ENCODE measurements around the gene MAFG.

The MAFG gene

GRCh38 chr17:81898029-81898866, 29.3 kb downstream of the MAFG start:
- peak; percentile 66 for DNase-seq (ENCODE audit: low read depth in 2 of 2)

GRCh38 chr17:81895400-81895799, 32.1 kb downstream of the MAFG start:
- DNase-seq (ENCODE audit: low read depth in 2 of 2), result no peak

GRCh38 chr17:81891303-81891552, 36.3 kb downstream of the MAFG start:
- no peak for DNase-seq (ENCODE audit: low read depth in 2 of 2)

- DNase-seq (ENCODE audit: low read depth in 2 of 2), result no peak
Observed at GRCh38 chr17:81890447-81891302, 36.9 kb downstream of the MAFG start.

- no peak for DNase-seq (ENCODE audit: low read depth in 2 of 2)
Observed at GRCh38 chr17:81889602-81890001, 37.9 kb downstream of the MAFG start.

GRCh38 chr17:81888988-81889595, 38.4 kb downstream of the MAFG start:
- DNase-seq (ENCODE audit: low read depth in 2 of 2), result no peak

GRCh38 chr17:81888105-81888987, 39.2 kb downstream of the MAFG start:
- no peak for DNase-seq (ENCODE audit: low read depth in 2 of 2)

- DNase-seq (ENCODE audit: low read depth in 2 of 2), result no peak
Observed at GRCh38 chr17:81885869-81886548, 41.5 kb downstream of the MAFG start.

GRCh38 chr17:81885454-81885853, 42.1 kb downstream of the MAFG start:
- no peak for DNase-seq (ENCODE audit: low read depth in 2 of 2)

- no peak for DNase-seq (ENCODE audit: low read depth in 2 of 2)
Observed at GRCh38 chr17:81884968-81885367, 42.6 kb downstream of the MAFG start.

- DNase-seq (ENCODE audit: low read depth in 2 of 2), result no peak
Observed at GRCh38 chr17:81884520-81884919, 43.0 kb downstream of the MAFG start.

GRCh38 chr17:81879121-81879520, 48.4 kb downstream of the MAFG start:
- DNase-seq (ENCODE audit: low read depth in 2 of 2), result no peak

GRCh38 chr17:81878294-81878693, 49.2 kb downstream of the MAFG start:
- DNase-seq (ENCODE audit: low read depth in 2 of 2), result no peak

GRCh38 chr17:81877569-81877968, 50.0 kb downstream of the MAFG start:
- DNase-seq (ENCODE audit: low read depth in 2 of 2), result no peak

- peak; percentile 71 to 75 for DNase-seq (ENCODE audit: low read depth in 2 of 2)
Observed at GRCh38 chr17:81871387-81872230, 55.9 kb downstream of the MAFG start.

GRCh38 chr17:81870981-81871386, 56.6 kb downstream of the MAFG start, which contains the start of gene ARHGDIA:
Gene ARHGDIA (minus strand): TSS chr17:81871337. CDS start chr17:81869930, 1,407 bp downstream.
- no peak for DNase-seq (ENCODE audit: low read depth in 2 of 2)

- no peak for DNase-seq (ENCODE audit: low read depth in 2 of 2)
Observed at GRCh38 chr17:81870131-81870980, 57.2 kb downstream of the MAFG start.

- DNase-seq (ENCODE audit: low read depth in 2 of 2), result no peak
Observed at GRCh38 chr17:81869221-81870130, 58.1 kb downstream of the MAFG start.
